ENCODE results near the gene OCA2.
"Not testable (repeated sequence)": the region's sequence is repeated elsewhere in the genome, so short reads cannot be mapped to it uniquely, and the experiment has no call there.

OCA2 gene

DNA sequence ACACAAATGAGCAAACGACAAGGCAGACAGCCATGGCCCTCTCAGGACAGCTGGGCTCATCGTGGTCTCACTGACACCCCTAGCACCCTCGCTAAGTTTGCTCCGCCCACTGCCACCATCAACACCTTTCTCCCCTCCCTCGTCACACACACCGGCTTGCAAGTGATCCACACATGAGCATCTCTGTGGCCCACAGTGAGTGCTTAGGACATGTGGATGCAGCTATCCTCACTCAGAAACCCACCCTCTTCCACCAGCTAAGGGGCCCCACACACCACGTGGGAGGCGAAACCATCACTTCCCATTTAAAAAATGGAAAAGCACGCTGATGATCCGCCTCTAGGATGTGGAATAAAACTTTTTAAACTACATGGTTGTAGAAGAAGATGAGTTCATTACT is 105.6 kb downstream of the OCA2 start:
- DNase-seq, result no peak

DNA sequence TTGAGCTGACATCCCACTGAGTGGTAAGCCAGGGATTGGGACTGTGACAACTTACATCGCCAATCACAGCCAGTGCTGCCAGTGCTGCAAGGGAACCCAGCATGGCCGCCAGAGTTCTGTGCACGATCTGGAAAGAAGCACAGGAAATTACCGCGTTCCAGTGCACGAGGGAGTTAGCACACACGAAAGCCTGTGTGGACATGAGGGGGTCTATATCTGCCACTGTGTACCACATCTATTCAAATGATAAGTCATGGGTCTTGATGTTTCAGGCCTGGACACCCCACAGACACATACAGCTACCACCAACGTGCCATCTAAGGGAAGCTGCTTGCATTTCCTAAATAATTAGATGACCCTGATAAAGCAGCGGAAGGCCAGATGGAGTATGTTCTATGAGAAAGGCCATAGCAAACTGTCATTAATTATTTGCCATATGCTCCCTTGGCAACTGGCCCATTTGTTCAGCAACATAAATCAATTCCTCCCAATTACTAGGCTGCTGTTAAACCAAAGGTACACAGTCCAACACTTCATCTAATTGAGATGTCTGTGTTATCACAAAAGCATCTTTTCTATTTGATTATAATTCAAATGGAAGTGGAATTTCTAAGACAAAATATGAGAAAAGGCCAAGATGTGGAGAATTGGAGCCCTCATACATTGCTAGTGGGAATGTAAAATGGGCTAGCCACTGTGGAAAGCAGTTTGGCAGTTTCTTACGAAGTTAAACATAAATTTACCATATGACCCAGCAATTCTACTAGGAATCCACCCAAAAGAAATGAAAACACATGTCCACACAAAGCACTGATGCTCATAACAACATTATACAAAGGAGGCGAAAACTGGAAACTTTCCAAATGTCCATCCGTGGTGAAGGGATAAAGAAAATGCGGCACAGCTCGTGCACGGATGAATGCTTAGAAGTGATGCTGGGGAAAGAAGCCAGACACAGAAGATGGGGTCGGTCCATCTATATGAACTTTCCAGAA is 108.3 kb downstream of the OCA2 start:
- DNase-seq, result no peak

- no peak for DNase-seq
These were observed 109.3 kb downstream of the OCA2 start for GRCh38 chr15:27989838-27990237.

DNA sequence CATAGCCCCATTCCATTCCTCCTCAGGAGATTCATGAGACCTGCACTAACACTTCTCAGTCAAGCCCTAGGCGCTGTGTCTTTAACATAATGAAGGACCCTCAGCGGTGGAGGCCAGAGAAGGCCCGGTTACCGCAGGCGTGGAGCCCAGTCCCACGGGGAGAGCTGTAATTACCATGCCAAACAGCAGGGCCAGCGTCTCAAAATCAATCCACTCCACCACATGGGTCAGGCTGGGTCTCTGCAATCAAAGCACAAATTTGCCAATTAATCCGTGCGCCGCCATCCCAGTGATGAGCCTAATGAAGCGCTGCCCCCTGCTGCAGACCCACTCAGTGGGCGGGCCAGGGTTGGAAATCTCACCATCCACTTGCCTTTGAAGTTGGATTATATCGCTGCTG is 109.7 kb downstream of the OCA2 start:
- no peak for DNase-seq

DNA sequence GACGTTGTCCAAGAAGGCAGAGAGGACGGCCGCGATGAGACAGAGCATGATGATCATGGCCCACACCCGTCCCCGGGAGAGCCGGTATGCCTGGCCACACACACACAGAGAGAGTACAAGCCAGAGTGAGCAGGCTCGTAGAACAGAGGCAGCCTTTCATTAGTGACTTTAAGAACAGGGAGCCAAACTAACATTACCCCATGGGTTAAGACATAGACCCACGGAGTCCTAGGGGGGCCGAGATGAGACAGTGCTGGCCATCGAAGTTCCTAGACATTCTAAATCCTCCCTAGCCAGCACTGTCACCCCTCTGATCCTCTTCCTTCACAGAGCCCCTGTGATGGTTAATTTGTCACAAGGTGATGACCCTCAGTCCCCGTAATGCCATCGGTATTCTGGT is 114.0 kb downstream of the OCA2 start:
- no peak for DNase-seq

DNA sequence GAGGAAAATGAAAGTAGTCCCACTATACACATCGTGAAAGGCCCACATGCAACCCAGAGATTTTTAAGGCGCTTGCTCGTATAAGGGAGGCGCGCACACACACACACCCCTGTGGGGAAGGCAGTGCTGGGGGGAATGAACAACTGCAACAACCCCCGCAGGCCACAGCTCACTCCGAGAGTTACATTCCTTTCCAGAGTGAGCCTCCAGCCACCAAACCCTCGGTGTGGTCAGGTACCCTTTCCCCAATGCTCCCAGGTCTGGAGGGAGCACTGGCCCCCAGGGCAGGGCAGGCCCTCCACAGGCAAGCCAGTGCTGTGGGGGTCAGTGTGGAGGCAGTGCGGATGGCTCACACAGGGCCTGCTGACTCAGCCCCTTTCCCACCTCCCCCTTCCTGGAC is 115.6 kb downstream of the OCA2 start:
- no peak for DNase-seq

GRCh38 chr15:27977696-27978095 is 121.4 kb downstream of the OCA2 start:
- DNase-seq, result no peak

DNA sequence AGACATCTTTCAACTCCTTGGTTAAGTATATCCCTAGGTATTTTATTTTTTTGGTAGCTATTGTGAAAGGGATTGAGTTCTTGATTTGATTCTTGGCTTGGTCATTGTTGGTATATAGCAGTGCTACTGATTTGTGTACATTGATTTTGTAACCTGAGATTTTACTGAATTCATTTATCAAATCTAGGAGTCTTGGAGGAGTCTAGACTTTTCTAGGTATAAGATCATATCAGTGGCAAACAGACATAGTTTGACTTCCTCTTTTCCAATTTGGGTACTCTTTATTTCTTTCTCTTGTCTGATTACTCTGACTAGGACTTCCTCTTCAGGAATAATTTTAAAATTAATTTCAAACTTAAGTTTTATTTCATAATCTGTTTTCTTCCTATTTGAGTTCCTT is 125.2 kb downstream of the OCA2 start:
- DNase-seq, result no peak

DNA sequence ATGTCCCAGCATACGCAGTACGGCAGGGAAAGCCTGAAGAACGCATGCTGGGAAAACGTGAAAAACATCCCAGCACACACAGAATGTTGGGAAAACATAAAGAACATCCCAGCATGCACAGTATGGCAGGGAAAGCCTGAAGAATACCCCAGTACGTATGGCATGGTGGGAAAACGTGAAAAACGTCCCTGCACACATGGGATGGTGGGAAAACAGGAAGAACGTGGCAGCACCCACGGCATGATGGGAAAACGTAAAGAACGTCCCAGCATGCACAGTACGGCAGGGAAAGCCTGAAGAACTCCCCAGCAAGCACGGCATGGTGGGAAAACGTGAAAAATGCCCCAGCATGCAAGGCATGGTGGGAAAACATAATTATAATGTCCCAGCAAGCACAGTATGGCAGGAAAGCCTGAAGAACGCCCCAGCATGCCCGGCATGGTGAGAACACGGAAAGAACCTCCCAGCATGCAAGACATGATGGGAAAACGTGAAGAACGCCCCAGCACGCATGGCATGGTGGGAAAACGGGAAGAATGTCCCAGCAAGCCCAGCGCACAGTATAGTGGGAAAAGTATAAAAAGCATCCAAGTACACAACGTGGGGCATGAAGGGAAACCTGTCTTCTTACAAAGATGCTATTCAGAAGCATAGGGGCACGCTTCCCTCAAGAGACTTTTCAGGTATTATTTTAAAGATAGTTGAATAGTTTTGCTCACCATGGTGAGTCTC is 128.3 kb downstream of the OCA2 start:
- no peak for DNase-seq

- no peak for DNase-seq
These were observed 131.6 kb downstream of the OCA2 start for GRCh38 chr15:27967541-27967940.

GRCh38 chr15:27965546-27965945 is 133.6 kb downstream of the OCA2 start:
- no peak for DNase-seq

DNA sequence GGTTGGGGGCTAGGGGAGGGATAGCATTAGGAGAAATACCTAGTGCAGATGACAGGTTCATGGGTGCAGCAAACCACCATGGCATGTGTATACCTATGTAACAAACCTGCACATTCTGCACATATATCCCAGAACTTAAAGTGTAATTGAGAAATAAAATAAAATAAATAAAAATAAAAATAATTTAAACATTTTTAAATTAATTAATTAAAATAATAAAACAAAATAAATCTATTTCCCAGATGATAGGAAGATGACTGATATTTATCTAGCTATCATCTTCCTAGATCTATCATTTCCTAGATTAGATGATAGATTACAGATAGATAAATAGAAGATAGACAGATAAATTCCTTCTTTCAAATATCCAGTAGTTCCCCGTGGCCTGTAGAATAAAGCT is 137.3 kb downstream of the OCA2 start:
- no peak for DNase-seq

DNA sequence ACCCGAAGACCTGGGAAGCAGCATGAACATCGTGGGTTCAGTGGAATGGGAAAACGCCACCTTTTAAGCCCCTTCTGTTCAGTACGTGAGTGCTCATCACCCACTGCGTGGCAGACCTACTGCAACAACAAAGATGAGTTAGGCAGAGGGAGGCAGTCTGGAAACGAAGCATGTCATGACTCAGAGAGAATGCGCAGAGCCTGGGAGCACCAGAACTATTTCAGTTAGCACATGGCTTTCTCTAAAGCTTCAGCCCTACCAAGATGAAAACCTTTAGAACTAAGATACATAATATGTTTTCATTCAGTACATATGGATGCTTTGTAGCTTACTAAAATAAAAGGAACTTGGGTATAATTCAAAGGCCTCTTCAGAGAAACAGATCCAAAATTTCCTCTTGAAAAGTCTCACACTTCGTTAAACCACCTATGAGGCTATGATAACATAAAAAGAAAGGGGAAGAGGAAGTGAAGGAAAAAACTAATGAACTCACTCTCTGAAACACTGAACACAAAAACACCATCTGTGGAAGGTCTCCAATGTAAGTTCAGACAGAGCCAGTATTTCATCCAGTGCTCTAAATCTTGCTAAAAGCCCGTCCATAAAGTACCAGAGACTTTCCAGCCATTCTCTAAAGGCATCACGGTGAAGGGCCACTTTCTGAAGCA is 140.1 kb downstream of the OCA2 start:
- no peak for DNase-seq

- no peak for DNase-seq
These were observed 142.8 kb downstream of the OCA2 start for GRCh38 chr15:27956285-27956684.

DNA sequence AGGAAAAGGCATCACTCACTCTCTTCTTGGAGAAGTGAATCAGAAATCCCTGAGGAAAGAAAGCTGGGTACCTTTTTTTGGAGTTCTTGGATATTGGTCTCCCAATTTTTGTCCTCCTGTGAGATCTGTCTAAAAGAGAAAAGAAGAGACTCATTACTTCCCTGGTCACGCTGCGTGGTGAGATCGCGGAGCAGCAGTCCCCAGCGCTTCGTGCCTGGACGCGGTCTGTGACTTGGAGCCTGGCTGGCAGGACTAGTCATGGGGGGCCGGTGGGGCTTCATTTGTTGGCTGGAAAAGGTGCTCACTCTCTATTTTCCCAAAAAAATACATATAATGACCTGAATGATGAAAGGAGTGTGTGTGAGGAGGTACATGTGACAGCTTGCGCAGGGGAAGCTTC is 144.0 kb downstream of the OCA2 start:
- DNase-seq, result no peak

DNA sequence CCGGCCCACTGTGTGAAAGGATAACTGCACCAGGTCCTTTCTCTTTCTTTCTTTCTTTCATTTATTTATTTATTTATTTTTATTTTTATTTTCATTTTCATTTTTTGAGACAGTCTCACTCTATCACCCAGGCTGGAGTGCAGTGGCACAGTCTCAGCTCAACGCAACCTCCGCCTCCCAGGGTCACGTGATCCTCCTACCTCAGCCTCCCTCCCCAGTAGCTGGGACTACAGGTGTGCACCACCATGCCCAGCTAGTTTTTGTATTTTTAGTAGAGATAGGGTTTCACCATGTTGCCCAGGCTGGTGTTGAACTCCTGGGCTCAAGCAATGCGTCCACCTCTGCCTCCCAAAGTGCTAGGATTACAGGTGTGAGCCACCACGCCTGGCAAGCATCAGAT is 146.5 kb downstream of the OCA2 start:
- not testable (repeated sequence) for DNase-seq

DNA sequence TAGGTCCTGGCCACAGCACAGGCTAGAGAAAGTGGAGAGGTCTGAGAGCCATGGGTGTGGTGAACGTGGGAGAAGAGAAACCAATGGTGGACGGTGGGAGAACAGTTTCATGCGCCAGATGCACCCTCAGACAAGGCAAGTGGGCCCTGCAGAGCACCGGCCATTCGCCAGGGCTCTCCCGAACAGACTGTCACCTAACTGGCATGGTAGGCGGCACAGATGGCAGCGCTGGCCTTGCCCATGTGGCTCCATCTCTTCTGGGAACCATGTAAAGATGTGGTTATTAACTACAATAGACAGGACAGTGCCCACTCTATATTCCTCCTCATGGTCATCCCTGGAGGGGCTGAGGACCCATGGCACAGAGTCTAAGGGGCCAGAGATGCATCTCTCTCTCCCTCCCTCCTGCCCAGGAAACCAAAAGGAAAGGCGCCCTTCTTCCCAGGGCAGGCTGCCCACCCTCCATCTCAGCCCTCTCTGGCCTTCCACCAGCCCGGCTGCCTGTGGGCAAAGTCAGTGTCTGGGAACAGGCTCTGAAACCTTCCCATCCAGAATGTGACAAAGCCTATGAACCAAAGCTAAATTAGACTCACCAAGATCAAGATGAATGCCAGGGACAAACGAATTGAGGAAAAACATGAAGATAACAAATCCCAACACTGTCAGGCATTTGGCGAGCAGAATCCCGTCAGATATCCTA is 147.8 kb downstream of the OCA2 start:
- no peak for DNase-seq

DNA sequence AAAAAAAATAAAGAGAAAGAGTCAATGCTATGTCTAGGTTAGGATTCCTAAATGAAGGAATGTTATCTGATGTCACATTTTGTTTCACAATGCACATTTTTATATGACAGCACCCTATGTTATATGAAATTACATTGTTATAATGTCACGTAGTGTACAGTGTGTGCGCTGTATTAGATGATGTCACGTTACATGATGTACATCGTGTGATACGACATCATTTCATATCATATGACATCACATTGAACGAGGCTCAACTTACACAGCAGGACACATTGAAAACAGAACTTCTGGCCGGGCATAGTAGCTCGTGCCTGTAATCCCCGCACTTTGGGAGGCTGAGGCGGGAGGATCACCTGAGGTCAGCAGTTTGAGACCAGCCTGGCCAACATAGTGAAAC is 150.0 kb downstream of the OCA2 start:
- no peak for DNase-seq

- no peak for DNase-seq
These were observed 159.9 kb downstream of the OCA2 start for GRCh38 chr15:27939246-27939645.

DNA sequence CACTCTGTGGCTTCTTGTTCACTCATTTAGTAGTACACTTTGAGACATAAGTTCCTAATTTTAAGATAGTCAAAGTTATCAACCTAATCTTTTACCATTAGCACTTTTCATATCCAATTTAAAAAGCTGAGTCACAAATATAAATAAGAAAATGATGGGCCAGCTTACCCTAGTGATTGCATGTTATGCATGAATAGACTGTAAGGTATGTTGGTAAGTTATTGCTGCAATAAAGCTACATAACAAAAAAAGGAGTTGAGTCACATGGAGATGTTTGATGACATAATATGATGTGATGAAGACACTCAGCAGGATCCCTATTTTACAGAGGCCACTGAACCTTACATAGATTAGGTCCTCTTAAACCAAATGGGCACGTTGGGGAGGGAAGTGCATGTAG is 161.3 kb downstream of the OCA2 start:
- DNase-seq, result no peak

DNA sequence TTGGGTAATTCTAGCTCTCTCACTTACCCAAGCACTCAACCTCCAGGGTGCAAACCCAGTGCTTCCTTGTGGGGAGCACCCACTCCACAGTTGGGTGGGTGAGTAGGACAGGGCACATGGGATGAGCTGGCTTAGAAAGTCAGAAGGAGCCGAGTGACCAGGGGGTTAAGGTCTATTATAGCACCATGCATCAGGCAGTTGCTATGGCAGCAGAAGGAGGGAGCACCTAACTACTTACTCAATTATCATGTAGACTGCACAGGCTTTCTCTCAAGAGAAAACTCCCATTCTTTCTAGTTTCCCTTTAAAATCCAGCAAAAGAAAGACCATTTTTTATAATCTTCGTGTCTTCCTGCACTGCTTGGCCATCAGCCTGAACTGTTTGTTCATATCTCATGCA is 163.0 kb downstream of the OCA2 start:
- no peak for DNase-seq

- no peak for DNase-seq
These were observed 163.8 kb downstream of the OCA2 start for GRCh38 chr15:27935328-27935727.

DNA sequence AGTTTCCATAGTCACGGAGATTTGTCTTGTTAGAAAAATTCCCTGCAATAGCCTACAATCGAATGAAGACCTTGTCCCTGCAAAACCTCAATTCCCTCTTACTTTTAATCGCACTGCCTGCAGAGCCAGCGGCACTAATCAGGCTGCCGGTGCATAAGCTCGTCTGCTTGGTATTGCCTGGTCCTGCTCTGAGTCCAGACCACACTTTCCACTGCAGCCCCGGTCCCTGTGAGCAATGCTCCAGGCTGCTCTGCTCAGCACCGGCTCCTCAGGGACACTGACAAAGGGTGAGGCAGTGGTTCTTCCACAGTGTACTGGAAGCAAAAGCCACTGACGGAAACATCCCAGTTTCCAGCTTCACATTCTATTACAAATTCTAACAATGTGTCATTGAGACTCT is 164.3 kb downstream of the OCA2 start:
- no peak for DNase-seq

Measured in CD4-positive, alpha-beta T cell treated with Interleukin-4 for 1 hour (primary cell).